ENCODE data around the gene OBP2B. TPM values are rescaled to one million over a fixed set of nuclear protein-coding genes. Genes with fewer than 3 reads are reported as not detected.
"Not testable (repeated sequence)": the region's sequence is repeated elsewhere in the genome, so short reads cannot be mapped to it uniquely, and the experiment has no call there.

Gene OBP2B
- total RNA-seq, 1 experiment from 2014 or later = not detected

DNA sequence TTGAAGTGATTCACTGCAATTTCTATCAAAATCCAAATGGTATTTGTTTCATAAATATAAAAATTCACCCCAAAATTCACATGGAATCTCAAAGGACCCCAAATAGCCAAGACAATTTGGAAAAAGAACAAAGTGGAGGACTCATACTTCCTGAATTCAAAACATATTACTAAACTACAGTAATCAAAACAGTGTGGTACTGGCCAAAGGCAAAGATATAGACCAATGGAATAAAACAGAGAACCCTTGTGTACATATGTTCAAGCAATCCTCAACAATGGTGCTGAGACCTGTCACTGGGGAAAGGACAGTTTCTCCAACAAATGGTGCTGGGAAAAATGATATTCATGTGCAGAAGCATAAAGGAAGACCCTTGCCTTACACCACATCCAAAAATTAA is 14.0 kb downstream of the OBP2B start:
- H3K9me3 ChIP-seq = peaks cover 4% of the 10 kb centered on the region
- no peaks in the 10 kb centered on the region for H3K27me3 ChIP-seq
- no peak overlapping the region for H3K4me3 ChIP-seq
- DNase-seq = no peak
- H3K36me3 ChIP-seq = no peaks in the 10 kb centered on the region

DNA sequence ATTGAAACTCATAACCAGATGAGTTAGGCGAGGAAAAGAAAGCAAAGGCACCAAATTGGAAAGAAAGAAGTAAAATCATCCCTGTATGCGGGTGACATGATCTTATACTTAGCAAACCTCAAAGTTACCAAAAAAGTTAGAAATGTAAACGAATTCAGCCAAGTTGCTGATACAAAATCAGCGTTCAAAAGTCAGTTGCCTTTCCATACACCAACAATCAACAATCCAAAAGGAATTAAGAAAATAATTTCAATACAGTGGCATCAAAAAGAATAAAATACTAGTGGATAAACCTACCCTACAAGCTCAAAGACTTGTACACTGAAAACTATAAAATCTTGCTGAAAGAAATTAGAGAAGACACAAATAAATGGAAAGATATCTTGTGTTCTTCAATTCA is 14.5 kb downstream of the OBP2B start:
- peaks cover 4% of the 10 kb centered on the region for H3K9me3 ChIP-seq
- H3K36me3 ChIP-seq = no peaks in the 10 kb centered on the region
- no peak overlapping the region for H3K4me3 ChIP-seq
- no peak for DNase-seq
- H3K27me3 ChIP-seq = no peaks in the 10 kb centered on the region

DNA sequence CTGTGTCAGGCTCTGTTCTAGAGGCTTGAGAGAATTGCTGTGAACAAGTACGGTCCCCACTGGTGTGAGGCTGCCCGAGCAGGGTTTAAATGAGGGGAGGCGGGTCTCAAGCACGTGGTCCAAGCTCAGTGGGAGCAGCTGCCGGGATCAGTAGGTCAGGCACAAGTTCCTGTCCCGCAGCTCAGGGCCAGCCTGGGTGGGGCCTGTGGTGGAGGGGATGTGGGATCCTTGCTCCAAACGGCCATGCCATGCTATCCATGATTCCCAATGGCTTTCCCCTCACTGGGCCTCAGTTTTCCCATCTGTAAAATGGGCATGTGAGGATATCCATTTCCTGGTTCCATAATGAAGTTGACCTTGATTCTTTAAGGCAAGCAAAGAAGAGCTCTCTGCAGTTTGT is 17.1 kb downstream of the OBP2B start:
- no peaks in the 10 kb centered on the region for H3K36me3 ChIP-seq
- DNase-seq = no peak
- no peaks in the 10 kb centered on the region for H3K27me3 ChIP-seq
- peaks cover 4% of the 10 kb centered on the region for H3K9me3 ChIP-seq
- no peak overlapping the region for H3K4me3 ChIP-seq

DNA sequence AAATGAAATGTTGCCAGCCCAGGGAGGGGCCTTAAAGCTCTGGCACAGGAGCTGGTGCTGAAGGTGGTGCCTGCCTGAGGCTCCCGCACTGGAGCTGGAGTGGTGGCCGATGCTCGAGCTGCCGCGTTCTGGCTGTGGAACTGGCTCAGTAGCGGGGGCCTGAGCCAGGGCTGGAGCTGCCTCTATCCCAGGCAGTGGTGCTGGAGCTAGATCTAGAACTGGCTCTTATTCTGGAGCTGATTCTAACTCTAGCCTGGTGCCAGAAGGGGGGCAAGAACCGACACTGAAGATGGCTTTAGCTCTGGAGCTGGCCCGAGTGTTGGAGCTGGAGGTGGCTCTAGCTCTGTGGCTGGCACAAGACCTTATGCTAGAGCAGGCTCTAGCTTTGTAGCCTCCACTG is 19.2 kb downstream of the OBP2B start:
- Histone ChIP-seq H3K9me3 (no peaks in the 10 kb centered on the region; the same call in 1 of the 2 replicates), H3K27me3 (no peaks in the 10 kb centered on the region), H3K36me3 (no peaks in the 10 kb centered on the region), H3K4me3 (no peak overlapping the region)
- DNase-seq = no peak

DNA sequence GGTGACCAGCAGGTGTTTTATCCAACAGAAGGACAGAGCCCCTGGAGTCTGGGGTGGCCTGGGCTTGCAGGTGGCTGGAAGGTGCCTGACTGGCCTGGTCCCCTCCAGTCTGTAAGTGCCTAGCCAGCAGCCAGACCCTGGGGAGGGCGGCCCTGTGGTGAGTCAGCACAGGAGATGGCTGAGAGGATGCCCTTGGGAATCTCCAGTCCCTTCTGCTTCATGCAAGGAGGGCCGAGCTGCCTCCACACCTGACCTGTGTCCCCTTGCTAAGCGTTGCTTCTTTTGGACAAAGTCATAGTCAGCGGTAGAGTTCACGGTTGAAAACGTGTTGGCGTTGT is 20.2 kb downstream of the OBP2B start:
- DNase-seq = no peak
- no peak overlapping the region for H3K4me3 ChIP-seq

DNA sequence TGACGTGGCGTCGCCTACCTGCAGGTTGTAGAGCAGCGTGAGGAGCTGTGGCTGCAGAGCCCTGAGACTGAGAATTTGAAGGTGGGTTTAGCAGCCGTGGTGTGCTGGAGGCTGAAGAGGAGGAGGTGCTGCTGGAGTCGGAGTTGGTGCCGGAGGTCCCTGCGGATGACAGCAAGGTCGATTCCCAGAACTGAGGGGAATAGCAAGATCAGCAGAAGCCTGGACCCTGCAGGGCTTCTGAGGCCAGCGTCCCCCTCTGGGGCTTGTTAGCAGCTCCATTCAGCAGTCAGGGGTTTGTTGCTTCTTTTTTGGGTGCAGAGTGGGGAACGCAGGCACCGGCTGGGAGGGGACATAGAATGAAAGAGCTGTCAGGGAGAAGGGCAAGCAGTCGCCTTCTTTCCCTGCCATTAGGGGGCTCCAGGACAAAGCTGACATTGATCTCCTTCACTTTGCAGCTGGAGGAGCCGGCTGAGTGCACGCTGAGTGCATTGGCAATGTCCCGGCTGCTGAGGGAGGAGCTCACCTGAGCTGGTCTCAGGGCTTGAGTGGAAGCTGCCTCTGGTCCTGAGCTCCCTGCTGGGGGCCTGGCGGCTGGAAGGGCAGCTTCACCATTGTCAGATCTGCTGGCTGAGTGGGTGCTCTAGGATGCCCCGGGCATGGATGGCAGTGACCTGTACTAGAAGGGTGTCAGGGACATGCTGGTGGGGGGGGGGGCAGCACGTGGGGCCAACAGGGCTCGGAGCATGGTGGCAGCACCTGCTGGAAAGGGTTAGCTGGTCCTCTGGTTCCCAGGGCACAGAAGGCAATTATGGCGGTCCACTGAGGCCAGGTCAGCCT is 20.8 kb downstream of the OBP2B start:
- Histone ChIP-seq H3K9me3 (no peaks in the 10 kb centered on the region), H3K27me3 (no peaks in the 10 kb centered on the region), H3K4me3 (no peak overlapping the region), H3K36me3 (no peaks in the 10 kb centered on the region)
- DNase-seq = no peak

More for the DNA sequence above, 20.2 kb downstream of the OBP2B start:
- Histone ChIP-seq H3K36me3 (no peaks in the 10 kb centered on the region), H3K27me3 (no peaks in the 10 kb centered on the region), H3K9me3 (no peaks in the 10 kb centered on the region)

DNA sequence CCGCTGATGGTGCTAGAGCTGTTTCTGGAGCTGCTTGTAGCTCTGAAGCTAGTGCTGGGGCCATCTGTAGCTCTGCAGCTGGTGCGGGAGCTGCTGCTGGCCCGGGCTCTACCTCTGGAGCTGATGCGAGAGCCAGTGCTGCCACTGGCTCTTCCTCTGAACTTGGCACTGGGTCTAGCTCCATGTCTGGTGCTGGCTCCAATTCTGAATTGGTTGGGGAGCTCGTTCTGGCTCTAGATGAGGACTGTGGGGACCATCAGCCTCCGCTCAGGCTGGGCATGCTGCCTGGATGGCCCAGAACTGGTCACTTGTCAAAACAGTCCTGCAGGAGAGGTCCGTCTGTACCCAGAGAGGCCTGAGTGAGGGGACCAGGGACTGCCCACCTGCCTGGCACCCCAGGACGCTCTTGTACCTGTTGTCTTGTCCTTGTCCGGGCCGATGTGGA is 21.5 kb downstream of the OBP2B start:
- no peaks in the 10 kb centered on the region for H3K36me3 ChIP-seq
- H3K4me3 ChIP-seq = no peak overlapping the region
- H3K9me3 ChIP-seq = no peaks in the 10 kb centered on the region
- no peaks in the 10 kb centered on the region for H3K27me3 ChIP-seq
- DNase-seq = no peak

DNA sequence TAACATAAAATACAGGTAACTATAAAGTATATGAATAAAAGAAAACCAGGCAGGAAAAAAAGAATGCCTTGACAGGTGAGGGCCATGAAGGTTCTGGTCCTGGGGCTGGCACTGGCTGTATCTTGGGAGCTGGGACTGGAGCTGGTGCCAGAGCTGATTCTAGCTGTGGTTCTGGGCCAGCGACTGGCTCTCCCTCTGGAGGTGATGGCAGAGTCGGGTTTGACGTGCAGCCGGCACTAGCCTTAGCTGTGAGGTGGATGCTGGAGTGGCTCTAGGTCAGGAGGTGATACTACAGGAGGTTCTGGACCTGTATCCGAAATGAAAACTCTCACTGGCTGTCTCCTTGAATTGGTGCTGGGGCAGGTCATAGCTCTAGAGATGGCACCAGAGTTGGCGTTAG is 22.3 kb downstream of the OBP2B start:
- H3K36me3 ChIP-seq = no peaks in the 10 kb centered on the region
- no peaks in the 10 kb centered on the region for H3K27me3 ChIP-seq
- no peak for DNase-seq
- H3K9me3 ChIP-seq = no peaks in the 10 kb centered on the region
- no peak overlapping the region for H3K4me3 ChIP-seq

DNA sequence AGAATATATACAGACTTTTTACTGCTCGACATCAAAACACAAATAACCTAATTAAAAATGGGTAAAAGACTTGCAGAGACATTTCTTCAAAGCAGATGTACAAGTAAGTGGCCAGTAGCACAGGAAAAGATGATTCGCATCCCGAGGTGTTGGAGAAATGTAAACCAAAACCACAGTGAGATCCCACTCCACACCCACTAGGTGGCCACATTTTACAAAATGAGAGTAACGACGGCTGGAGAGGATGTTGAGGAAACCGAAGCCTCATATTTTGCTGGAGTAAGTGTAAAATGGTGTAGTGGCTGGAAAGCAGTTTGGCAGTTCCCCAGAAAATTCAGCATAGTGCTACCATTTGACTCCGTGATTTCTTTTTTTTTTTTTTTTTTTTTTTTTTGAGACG is 24.1 kb downstream of the OBP2B start:
- no peaks in the 10 kb centered on the region for H3K9me3 ChIP-seq
- H3K4me3 ChIP-seq = no peak overlapping the region
- DNase-seq = peak; percentile 37
- no peaks in the 10 kb centered on the region for H3K27me3 ChIP-seq
- no peaks in the 10 kb centered on the region for H3K36me3 ChIP-seq

DNA sequence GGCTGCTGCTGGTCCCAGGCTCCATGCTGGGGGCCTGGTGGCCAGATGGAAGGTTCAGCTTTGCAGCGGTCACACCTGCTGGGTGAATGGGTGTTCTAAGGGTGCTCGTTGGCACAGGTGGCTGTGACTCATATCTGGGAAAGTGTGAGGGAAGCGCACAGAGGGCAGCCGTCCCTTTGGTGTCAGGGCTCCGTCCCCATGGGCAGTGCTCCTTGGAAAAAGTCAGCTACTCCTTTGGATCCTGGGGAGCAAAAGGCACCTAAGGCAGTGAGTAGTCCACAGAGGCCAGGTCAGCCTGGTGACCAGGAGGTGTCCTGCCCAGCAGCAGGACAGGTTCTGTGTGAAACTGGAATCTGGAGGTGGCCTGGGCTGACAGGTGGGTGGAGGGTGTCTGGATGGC is 26.9 kb downstream of the OBP2B start:
- Histone ChIP-seq H3K27me3 (no peaks in the 10 kb centered on the region), H3K9me3 (no peaks in the 10 kb centered on the region), H3K36me3 (no peaks in the 10 kb centered on the region), H3K4me3 (no peak overlapping the region)
- DNase-seq = no peak

DNA sequence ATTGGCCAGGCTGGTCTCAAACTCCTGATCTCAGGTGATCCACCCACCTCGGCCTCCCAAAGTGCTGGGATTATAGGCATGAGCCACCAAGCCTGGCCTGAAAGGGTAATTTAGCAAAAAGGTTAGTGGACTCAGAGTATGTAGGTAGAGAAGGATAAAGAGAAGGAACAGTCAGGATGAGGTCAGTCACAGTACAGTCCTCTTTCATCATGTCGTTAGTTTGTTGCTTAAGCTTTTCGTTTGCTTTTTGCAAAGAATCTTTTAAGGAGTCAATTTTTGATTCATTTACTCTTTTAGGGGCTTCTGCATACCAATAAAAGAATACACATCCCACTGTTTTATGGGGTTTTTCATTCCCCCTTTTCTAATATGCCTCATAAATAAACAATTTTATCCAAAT is 27.5 kb downstream of the OBP2B start:
- no peak for DNase-seq
- Histone ChIP-seq H3K36me3 (no peaks in the 10 kb centered on the region), H3K27me3 (no peaks in the 10 kb centered on the region), H3K4me3 (no peak overlapping the region), H3K9me3 (no peaks in the 10 kb centered on the region)

DNA sequence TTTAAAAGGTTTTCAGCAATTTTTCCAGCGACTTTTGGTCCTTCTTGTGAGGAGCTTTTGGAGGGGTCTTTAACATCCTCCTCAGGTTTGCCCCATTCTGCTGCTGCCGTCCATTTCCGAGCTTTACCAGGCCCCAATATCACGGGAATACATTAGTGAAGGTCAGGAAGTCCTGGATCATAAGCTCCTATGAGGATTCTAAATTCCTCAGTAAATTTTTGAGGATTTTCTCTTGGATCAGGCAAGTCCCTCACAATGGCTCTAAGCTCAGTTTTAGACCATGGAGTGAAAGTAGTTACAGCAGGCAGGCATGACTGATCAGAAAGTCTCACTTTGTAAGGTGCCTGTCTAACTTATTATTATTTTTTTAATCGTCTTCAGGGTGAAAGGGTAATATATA is 28.1 kb downstream of the OBP2B start:
- DNase-seq = no peak
- Histone ChIP-seq H3K27me3 (no peaks in the 10 kb centered on the region), H3K4me3 (no peak overlapping the region), H3K9me3 (no peaks in the 10 kb centered on the region), H3K36me3 (no peaks in the 10 kb centered on the region)

DNA sequence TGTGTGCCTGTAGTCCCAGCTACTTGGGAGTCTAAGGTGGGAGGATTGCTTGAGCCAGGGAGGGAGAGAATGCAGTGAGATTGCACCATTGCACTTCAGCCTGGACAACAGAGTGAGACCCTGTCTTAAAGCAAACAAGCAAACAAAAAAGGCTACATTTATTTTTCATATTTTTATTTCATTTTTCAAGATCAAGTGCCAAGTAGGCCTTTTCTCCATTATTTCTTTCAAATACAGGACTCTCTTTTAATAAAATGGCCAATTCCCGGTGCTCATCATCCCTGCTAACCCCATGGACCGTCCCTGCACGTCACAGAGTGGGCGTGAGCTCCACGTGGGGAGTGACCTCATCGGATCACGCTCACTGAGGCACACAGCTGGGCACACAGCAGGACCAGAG is 36.0 kb downstream of the OBP2B start:
- no peak for DNase-seq
- Histone ChIP-seq H3K36me3 (no peaks in the 10 kb centered on the region), H3K9me3 (no peaks in the 10 kb centered on the region), H3K4me3 (no peak overlapping the region), H3K27me3 (no peaks in the 10 kb centered on the region)

DNA sequence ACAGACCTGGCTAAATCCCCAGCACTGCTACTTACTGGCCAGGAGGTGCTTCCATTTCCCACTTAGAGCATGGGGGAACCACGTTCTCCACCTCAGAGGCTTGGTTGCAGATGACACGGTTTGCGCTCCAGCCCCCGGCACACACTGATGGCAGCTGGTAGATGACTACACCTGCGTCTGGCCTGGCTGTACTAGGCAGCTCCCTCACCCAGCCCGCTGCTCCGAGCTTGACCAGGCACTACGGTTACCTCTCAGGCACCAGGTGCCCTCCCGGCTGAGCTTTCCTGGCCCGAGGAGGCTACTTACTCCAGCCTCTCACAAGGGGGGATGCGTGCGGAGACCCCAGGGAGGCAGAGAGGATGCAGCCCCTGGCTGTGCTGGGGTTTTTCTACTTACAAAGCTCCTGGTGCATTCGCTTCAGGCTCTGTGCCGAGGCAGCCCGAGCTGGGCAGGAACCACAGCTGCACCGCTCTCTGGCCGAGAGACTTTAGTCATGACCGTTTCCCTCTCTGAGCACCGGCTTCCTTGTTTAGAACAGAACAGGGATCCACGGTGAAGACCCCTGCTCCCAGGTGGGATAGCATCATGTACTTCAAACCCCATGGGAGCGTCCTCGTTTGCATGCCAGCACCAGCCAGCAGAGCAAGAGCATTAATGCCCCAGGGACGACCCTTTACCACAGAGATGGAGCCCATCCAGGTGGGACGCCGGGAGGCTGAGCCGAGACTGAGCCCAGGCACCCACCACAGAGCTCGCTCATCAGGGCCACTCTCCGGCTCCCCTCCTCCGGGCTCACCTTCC is 37.7 kb downstream of the OBP2B start:
- no peaks in the 10 kb centered on the region for H3K36me3 ChIP-seq
- DNase-seq = no peak
- no peak overlapping the region for H3K4me3 ChIP-seq
- H3K27me3 ChIP-seq = no peaks in the 10 kb centered on the region
- H3K9me3 ChIP-seq = no peaks in the 10 kb centered on the region

DNA sequence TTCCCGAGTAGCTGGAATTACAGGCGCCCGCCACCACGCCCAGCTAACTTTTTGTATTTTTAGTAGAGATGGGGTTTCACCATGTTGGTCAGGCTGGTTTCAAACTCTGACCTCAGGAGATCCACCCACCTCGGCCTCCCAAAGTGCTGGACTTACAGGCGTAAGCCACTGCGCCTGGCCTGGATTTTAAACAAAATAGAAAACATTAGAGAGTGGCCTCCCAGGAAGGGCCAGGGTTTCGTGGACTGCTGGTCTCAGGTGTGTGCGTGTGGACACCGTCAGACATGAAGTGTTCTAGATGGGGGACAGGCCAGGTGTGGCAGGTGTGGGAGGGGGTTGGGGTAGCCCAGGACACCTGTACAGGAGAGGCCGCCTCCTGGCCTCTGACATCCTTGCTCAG is 38.3 kb downstream of the OBP2B start:
- Histone ChIP-seq H3K4me3 (no peak overlapping the region), H3K36me3 (no peaks in the 10 kb centered on the region), H3K9me3 (no peaks in the 10 kb centered on the region), H3K27me3 (no peaks in the 10 kb centered on the region)
- no peak for DNase-seq

DNA sequence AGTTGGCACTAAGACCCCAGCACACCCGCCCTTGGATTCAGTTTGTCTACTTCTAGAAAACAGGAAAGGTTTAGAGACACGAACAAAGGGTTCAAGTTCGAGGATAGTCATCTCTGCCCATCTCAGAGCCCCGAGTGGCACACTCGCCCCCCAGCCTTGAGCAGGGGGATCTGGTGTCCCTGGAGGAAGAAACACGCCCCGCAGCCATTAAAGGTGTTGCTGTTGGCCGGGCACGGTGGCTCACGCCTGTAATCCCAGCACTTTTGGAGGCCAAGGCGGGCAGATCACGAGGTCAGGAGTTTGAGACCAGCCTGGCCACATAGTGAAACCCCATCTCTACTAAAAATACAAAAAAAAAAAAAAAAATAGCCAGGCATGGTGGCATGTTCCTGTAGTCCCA is 39.4 kb downstream of the OBP2B start:
- H3K36me3 ChIP-seq = not testable (repeated sequence)

DNA sequence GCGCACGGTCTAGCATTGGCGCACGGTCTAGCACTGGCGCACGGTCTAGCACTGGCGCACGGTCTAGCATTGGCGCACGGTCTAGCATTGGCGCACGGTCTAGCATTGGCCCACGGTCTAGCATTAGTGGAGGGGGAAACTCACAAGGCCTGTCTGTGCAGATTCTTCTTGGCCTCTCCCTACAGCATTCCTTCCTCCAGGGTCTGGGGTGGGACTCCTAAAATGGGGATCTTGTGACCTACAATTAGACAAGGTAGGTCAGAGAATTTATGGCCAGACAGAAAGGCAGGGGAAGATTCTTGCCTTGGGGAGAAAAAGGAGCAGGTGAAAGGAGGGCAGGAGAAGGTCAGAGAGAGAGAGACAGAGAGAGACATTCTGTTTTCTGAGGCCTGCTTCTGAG is 39.9 kb downstream of the OBP2B start:
- Histone ChIP-seq H3K27me3 (no peaks in the 10 kb centered on the region), H3K36me3 (no peaks in the 10 kb centered on the region)
- DNase-seq = no peak

More for the DNA sequence above, 39.4 kb downstream of the OBP2B start:
- H3K9me3 ChIP-seq, DNase-seq, H3K4me3 ChIP-seq, H3K27me3 ChIP-seq: not testable (repeated sequence)

DNA sequence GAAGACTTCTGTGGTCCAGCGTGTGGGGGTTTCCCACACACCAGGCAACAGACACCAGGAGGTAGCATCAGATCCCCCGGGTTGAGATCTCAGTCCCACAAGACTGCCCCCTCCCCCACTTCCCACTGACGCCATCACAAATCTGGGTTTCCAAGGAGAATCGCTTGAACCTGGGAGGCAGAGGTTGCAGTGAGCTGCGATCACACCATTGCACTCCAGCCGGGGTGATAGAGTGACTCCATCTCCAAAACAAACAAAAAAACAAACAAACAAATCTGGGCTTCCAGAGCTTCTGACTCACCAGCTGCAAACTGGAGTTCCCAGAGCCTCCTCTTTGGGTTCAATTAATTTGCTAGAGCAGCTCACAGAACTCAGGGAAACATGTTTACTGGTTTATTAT is 40.6 kb downstream of the OBP2B start:
- Histone ChIP-seq H3K27me3 (no peaks in the 10 kb centered on the region), H3K4me3 (no peak overlapping the region), H3K9me3 (no peaks in the 10 kb centered on the region), H3K36me3 (no peaks in the 10 kb centered on the region)
- no peak for DNase-seq

More for the DNA sequence above, 39.9 kb downstream of the OBP2B start:
- Histone ChIP-seq H3K4me3 (no peak overlapping the region), H3K9me3 (no peaks in the 10 kb centered on the region)
